ENCODE measurements around the gene NPPC. TPM values are rescaled to one million over a fixed set of nuclear protein-coding genes. Genes with fewer than 3 reads are reported as not detected.

The NPPC gene
- total and polyA plus RNA-seq, 2 of the 8 experiments (the other 6 are each of a cell fraction or from before 2014, with no cell fraction given) = 1.3 to 4.7 TPM

- Histone ChIP-seq H3K27ac (ENCODE audit: low read depth, low read length) (no peak overlapping the region), H3K23me2 (ENCODE audit: low read depth, low read length) (peaks cover 7% of the 10 kb centered on the region), H2AFZ (ENCODE audit: low read length) (no peak overlapping the region), H3K9me3 (ENCODE audit: insufficient read depth in 2 of 2, low read depth in 1 of 2, low read length in 1 of 2) (no peaks in the 10 kb centered on the region), H3K14ac (ENCODE audit: insufficient read length) (no peak overlapping the region), H3K27me3 (replicated peaks in 1 of 4; ENCODE audit: control insufficient read depth in 3 of 4, extremely low read depth in 1 of 4, insufficient read depth in 3 of 4, low read length in 3 of 4) (peaks cover 14 to 28% (median 22%) of the 10 kb centered on the region in 4 experiments), H2BK20ac (ENCODE audit: low read length) (no peak overlapping the region), H4K5ac (ENCODE audit: insufficient read length, low read depth, low read length) (no peak overlapping the region), H3K23ac (ENCODE audit: insufficient read length) (no peak overlapping the region), H2BK120ac (replicated peaks; ENCODE audit: low read depth, low read length) (no peak overlapping the region), H3K56ac (replicated peaks; ENCODE audit: insufficient read length, low read depth, low read length) (no peak overlapping the region), H3K79me2 (ENCODE audit: control insufficient read depth in 1 of 2, insufficient read depth in 2 of 2, low read length in 2 of 2) (no peaks in the 10 kb centered on the region), H2AK5ac (ENCODE audit: low read depth, low read length) (no peak overlapping the region), H3K18ac (ENCODE audit: extremely low read depth, low read length) (no peak overlapping the region), H3K9ac (replicated peaks in 1 of 4; ENCODE audit: extremely low read depth in 1 of 4, low read depth in 3 of 4, low read length in 3 of 4) (no peak overlapping the region), H2BK12ac (ENCODE audit: low read depth, low read length) (no peak overlapping the region), H3K36me3 (ENCODE audit: control insufficient read depth in 2 of 4, insufficient read depth in 4 of 4, low read length in 3 of 4) (no peaks in the 10 kb centered on the region), H3K4me3 (ENCODE audit: extremely low read depth in 1 of 4, insufficient read depth in 2 of 4, low read depth in 3 of 4, low read length in 4 of 4) (no peak overlapping the region), H4K20me1 (replicated peaks in 1 of 2; ENCODE audit: control insufficient read depth in 1 of 2, insufficient read depth in 2 of 2, low read length in 2 of 2) (no peaks in the 10 kb centered on the region), H3K79me1 (ENCODE audit: low read depth, low read length) (no peaks in the 10 kb centered on the region), H3K4me2 (ENCODE audit: insufficient read depth in 1 of 2, low read depth in 2 of 2, low read length in 2 of 2) (no peak overlapping the region), H4K91ac (replicated peaks; ENCODE audit: insufficient read length, low read length) (no peak overlapping the region), H4K8ac (ENCODE audit: extremely low read depth, insufficient read depth, low read length) (no peak overlapping the region), H2BK5ac (ENCODE audit: low read depth, low read length) (no peak overlapping the region), H2BK15ac (ENCODE audit: low read length) (no peak overlapping the region), H3K4me1 (replicated peaks in 1 of 4; ENCODE audit: control insufficient read depth in 3 of 4, insufficient read depth in 4 of 4, low read length in 3 of 4) (peaks cover 0 to 11% (median 6%) of the 10 kb centered on the region in 4 experiments; a peak in 5 of 7 replicates), H3K4ac (replicated peaks; ENCODE audit: insufficient read length, low read depth, low read length) (no peak overlapping the region)
- WGBS, 2 experiments (ENCODE audit: extremely low coverage in 1 of 2, insufficient coverage in 1 of 2, insufficient read length in 1 of 2, insufficient replicate concordance in 2 of 2, low coverage in 1 of 2, low lambda C conversion rate in 2 of 2, missing lambda C conversion rate in 1 of 2) = 84% methylated on average over 7 of the region's 7 CpGs; no CpG with 5 or more reads in 1 of the 2 experiments
- POLR2A ChIA-PET (ENCODE audit: partially characterized antibody) = no interaction called here
- DNase-seq (ENCODE audit: low read depth in 1 of 2, low spot score in 2 of 2) (no peak), FAIRE-seq (no peak)
- CTCF ChIA-PET (ENCODE audit: partially characterized antibody) = interaction anchor here (1.0 to 17.2 kb wide), 16 partner anchors 10 to 508 kb away, joined by 3 to 220 read pairs (median 10); no protein-coding TSS in a partner anchor
- TF ChIP-seq EP300 (IDR thresholded peaks at IDR 0.05; ENCODE audit: borderline replicate concordance in 1 of 2, low read depth in 2 of 2, low read length in 2 of 2) (no peak), CEBPB (IDR thresholded peaks at IDR 0.05; ENCODE audit: low read depth, low read length) (no peak), HDAC6 (IDR thresholded peaks at IDR 0.05; ENCODE audit: low read depth, low read length) (no peak), USF2 (IDR thresholded peaks at IDR 0.05; ENCODE audit: low read length) (no peak), KDM5A (IDR thresholded peaks at IDR 0.05; ENCODE audit: low read length) (no peak), RFX5 (IDR thresholded peaks at IDR 0.05; ENCODE audit: borderline replicate concordance, low read depth, low read length) (no peak), KDM1A (IDR thresholded peaks at IDR 0.05; ENCODE audit: borderline replicate concordance, low read length) (no peak), TCF12 (IDR thresholded peaks at IDR 0.05; ENCODE audit: low read depth, low read length) (no peak), RNF2 (IDR thresholded peaks at IDR 0.05; ENCODE audit: borderline replicate concordance, low read depth, low read length, missing control alignments, poor library complexity, severe bottlenecking) (no peak), BRCA1 (IDR thresholded peaks at IDR 0.05; ENCODE audit: low read depth, low read length) (no peak), RAD21 (IDR thresholded peaks at IDR 0.05 in 1 of 2, conservative IDR thresholded peaks at IDR 0.05 in 1 of 2; ENCODE audit: low read depth in 2 of 2, low read length in 2 of 2) (no peak), SAP30 (IDR thresholded peaks at IDR 0.05; ENCODE audit: insufficient read depth, insufficient replicate concordance, low read length) (no peak)
Observed at GRCh38 chr2:231931481-231931915, 5.3 kb upstream of the NPPC start.

Measured in H1 (cell line).